Activated T-cell treated with anti-CD3 and anti-CD28 coated beads, Interleukin-2, amount 50 U/mL, for 1 hour (primary cell): ENCODE measurements around the gene C1orf174.

Experiments
- DNase-seq: peaks from one replicate; pipeline ENCODE4 v3.0.0-alpha.2; 2020

The C1orf174 gene

DNA sequence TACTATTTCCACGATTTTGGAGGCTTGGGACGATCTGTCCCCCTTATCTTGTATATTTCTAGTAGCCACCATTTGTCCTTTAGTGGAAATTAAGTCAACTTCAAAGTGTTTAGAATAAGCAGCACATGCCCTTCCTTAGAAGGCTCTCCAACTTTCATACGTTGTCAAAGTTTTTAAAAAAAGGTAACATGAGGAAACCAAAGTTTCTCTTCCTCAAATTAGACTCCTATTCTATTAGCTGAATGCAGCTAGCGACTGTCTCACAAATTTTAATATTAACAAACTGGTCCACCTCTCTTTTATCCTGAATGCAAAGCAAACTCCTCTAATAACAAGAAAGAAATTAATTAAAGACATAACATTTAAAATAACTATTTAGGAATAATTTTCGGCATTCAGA, 6.9 kb downstream of the C1orf174 start:
- no peak for DNase-seq

DNA sequence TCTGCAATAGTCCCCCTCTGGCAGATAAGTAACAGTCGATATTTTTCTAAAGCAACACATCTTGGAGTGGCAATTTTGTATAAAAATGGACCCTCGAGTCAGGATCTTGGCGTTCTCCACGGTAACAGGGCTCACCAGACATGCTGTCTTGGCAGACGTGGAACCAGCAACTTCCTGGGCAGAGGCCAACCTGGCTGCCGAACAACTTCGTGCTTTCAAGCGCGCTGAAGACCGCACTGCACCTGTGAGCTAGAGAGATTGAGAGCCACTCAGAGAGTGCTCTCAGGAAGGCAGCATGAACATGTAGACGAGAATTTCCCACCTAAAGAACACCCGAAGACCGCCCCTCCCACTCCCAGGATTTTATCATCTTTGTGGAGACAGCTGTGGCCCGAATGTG, 7.3 kb downstream of the C1orf174 start:
- no peak for DNase-seq

DNA sequence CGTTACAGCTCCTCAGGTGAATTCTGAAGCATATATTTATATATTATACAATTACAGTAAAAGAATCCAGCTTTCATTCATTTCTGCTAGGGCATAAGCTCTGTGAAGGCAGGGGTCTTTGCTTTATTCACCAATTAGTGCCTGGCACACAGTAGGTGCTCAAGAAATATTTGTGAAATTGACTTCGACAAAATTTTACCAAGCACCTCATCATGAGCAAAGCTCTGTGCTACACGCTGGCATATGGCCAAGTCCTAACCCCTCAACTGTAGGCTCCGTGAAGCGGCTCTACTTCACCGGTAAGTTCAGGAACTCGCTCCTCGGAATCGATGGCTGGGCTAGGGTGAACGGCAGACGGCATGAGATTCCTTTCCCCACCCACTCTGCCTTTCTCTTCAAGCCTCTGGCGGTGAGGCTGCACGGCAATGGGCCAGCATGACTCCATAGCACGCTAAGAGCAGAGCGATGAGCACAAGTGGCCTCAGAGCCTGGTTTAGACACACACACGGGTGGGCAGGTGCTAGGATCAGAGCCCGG, 8.7 kb downstream of the C1orf174 start:
- DNase-seq = no peak

DNA sequence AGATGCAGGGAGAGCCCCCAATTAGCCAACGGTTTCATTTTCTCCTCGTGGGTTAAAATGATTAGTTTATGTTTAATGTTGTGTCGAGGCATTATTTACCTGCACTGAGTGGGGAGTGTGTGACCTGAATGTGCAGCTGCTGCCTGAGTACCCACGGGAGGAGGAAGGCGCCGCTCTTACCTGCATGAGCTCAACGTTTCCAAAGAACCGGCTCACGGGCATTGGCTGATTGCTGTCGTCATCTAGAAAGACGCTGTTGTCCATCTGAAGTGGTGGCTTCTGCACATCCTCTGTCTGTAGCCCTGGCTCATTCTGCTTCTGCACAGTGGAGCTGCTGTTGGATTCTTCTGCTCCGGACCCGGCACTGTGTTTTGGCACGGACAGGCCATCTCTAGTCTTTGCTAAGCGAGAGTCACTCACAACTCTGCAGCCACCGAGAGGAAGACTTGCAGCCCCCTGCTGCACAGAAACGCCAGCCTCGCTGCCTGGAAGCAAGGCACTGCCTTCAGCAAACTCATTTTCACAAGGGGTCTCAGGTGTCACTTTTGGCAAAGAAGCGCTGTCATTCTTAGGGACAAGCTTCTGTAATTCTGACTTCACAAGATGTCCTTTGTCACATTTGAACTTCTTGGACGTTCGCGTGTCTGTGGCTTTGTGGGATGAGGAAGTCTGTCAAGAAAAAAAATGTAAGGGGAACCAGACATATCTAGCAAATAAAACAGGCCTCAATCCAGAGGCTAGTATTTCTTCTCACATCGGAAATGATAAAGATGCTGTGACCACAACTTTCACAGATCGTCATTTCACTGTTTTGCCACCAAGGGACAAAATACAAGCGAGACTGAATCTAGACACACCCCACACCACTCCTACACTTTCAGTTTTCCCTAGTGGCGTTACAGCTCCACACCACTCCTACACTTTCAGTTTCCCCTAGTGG, 9.4 kb downstream of the C1orf174 start:
- DNase-seq = no peak

DNA sequence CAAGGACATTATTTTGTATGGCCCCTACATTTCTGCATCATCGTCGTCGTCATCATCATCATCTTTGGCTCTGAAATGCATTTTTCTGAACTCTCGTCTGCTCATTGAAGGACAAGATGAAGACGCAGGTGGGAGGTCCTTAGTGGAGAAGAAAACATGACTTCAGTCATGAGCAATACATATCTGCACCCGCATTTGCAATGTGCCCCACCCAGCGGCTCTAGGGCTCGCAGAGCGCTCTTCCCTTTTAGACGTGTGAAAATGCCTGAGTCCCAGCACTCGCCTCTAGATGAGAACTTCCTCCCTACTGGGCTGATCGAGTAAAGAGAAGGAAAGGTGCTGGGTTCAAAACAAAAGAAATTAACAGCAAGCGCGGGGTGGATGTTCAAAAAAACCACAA, 10.1 kb downstream of the C1orf174 start:
- no peak for DNase-seq

DNA sequence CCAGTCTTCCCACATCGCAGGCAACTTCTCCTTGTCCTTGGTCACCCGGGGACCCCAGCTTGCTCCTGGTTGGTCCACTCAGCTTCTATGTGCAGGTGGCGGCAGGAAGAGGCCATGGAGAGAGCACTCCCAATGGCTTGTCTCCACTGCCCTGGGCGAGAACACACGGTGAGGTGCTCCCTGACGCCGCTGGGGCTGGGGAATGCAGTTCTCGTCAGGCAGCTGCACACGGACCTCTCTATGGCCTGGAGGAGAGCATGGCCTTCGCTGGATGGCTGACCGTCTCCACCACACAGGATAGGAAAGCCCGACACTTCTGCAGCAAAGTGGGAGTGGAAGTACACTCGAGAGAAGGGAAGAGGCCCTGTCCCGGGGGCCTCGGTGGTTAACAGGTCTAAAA, 11.8 kb downstream of the C1orf174 start:
- DNase-seq = no peak

DNA sequence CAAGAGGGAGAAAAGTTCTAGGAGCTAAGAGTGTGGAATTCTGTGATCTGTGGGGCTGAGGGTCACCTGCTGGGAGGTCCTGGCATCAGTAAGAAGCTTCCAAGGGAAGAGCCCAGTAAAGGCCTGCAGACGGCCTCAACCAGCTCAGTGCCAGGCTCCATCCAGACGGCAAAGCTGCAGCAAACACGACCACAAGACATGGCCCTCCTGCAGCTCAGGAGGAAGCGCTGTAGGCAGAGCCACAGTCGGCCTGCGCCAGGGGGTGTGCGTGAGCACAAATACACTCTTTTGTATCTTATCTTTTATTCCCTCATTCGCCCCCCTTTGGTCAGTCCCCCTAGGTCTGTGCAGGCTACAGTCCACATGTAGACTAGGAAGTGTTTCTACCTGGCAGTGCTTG, 13.4 kb downstream of the C1orf174 start:
- no peak for DNase-seq

DNA sequence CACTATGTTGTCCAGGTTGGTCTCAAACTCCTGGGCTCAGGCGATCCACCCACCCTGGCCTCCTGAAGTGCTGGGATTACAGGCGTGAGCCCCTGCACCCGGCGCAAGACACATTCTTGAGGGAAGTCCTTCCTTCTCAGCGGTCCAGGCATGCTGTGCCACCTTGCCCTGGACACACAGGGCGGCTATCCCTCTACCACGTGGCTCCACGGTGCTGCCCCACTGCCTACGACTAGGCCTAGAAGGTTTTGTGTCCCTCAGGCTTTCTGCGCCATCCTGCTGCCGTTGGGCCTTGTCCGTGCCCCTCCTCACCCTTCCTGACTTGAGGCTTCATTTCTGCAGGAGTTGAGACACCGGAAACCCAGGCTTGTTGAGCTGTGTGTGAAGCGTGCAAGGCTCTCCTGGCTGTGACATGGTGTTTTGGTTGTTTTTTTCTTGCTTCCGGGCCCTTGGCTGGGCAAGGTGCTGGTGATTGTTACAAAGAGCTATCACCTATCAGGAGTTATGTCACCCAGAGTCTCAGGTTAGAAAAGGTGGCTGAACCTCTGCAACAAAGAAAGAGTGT, 13.9 kb downstream of the C1orf174 start:
- DNase-seq = no peak

DNA sequence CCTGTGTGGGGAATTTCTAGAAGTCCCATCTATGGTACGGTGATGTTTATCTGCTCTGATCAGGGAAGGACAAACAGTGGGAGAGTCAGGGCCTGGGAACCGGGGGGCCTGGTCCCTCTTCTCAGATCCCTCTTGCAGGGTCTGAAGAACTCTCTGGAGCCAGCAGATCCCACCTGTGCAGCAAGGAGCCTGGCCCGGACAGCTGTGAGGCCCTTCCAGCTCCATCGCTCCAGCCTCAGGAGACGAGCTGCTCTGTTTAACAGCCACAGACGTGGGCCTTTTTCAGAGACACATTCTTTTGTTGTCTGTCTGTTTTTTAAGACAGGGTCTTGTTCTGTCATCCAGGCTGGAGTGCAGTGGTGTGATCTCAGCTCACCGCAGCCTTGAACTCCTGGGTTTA, 14.5 kb downstream of the C1orf174 start:
- no peak for DNase-seq

DNA sequence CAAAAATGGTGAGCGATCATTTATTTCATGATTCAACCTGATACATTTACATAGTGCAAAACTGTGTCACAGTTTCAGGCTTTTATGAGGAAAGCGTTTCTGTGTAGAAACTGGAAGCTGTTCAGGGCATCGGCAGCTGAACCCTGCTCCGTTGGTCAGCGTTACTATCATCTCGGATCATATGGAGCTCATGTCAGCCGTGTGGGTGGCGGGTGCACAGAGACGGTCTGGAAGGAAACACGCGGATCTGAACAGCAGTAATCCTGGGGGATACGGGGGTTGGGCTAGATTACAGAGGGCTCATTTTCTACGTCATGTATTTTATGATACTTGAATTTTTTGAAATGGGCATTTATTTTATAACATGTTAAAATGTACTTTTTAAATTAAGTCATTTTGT, 15.1 kb downstream of the C1orf174 start:
- DNase-seq = no peak

DNA sequence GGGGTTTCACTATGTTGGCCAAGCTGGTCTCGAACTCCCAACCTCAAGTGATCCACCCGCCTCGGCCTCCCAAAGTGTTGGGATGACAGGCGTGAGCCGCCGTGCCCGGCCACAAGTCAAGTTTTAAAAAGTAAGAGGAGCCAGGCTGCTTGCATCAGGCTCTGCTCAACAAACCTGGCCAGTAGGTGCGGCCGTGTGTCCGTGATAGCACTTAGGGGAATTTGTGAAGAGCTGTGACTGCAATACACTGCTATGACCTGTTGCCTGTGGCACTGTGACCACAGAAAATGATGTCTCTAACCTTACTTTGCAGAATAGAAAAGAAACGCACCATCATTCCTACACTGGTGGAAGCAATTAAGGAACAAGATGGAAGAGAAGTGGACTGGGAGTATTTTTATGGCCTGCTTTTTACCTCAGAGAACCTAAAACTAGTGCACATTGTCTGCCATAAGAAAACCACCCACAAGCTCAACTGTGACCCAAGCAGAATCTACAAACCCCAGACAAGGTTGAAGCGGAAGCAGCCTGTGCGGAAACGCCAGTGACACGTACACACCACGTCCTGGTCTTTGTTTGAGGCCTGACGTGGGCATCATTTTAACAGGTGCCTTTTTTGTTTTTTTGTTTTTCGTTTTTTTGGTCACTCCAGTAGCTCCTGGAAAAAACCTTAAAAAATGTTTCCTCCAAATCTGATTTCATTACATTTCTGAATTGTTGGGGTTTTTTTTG, 16.7 kb downstream of the C1orf174 start:
- no peak for DNase-seq

DNA sequence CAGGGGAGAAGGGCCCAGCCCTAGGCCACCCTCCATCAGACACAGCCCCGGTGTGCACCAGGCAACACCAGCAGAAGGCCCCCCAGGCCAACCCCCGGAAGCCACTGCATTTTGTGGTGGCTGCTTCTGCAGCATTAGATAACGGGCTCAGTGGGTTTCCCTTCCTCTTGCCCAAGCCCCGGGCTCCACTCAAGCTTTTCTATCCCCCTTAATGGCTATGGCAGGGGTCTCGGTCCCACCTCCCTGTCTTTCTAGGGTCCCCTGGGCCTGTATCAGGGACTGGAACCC, 18.9 kb downstream of the C1orf174 start:
- DNase-seq = no peak

DNA sequence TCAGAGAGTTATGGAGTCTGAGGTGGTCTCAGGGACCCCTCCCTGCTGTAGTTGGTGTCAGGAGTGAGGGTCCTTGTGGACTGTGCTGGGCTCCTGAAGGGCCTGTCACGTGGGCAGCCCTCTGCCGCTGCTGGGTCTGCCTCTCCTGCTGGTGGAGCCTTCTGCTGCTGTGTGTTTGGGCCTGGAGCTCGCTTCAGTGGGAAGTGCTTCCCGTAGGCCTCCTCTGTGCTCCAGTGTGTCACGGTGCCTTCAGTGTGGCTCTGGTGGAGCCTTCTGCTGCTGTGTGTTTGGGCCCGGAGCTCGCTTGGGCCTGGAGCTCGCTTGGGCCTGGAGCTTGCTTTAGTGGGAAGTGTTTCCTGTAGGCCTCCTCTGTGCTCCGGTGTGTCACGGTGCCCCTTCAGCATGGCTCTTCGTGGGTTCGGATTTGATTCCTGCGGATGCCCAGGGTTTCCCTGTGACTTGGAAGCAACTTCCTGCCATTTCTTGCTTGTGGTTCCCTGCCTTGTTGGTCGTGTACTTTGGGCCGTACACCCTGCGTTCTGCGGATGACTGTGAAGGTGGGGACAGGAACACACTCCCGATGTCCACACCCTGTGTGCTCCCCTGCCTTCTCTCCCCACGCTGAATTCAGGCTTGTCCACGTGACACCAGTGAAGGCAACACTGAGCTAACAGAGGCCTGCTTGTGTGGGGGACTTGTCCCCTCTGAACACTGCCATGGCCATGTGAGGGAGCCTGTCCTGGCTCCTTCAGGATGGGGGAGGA, 19.5 kb downstream of the C1orf174 start:
- no peak for DNase-seq

DNA sequence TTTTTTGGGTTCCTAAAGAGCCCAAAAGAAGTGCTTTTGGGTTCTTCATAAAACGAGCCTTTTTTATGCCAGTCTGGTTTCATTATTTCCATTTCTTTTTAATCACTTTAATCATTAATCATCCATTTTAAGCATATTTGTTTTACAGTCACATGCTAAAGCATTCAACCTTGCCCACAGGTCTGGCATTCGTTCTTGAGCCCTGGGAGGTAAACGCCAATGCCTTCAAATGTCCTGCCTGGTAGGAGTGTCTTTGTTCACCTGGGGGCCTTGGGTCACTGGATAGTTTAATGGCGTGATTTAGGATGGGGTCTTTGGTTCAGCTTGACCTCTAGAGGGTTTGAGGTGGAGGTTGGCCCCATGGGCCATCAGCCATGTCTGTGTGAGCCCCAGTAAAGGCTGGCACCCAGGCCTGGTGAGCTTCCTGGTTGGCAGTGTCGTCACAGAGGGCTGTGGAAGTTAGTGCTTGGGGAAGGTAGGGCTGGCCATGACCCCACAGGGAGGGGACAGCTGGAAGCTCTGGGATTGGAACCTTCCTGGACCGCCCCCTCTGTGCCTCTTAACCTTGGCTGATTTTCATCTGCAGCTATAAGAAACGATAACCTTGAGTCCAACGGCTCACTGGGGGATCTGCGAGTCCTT, 20.2 kb downstream of the C1orf174 start:
- no peak for DNase-seq

DNA sequence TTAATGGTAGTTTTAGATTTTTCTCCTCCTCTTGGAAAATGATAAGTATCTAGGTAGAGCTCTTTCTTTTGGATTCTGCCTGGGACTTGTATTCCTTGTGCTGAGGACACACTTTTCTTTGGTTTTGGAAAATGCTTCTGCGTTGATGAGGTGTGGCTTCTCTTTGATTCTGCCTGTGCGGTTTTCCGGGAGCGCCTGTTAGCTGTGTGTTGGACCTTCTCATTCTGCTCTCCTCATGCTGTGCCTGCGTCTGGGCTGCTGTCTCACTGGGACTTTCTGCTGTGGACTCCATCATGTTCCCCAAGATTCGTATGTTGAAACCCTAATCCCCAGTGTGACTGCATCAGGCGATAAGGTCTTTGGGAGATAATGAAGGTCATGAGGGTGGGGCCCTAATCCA, 21.0 kb downstream of the C1orf174 start:
- DNase-seq = no peak

DNA sequence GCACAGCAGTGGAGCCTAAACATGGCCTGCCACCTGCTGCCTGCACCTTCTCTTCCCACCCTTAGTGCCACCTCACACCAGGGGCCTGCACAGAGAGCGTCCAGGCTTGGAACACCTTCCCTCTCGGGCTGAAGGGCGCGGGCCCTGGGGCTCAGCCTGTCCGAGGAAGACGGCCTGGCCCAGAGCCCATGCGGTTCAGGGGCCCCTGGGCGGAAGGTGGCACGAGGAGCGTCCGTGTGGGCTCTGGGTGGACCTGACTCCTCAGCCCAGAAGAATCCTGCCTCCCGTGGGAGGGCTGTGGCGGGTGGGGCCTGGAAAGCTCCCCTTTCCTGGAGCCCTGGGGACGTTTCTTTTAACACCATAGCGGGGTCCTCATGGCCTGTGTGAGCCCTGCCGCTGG, 23.4 kb downstream of the C1orf174 start:
- DNase-seq = no peak

DNA sequence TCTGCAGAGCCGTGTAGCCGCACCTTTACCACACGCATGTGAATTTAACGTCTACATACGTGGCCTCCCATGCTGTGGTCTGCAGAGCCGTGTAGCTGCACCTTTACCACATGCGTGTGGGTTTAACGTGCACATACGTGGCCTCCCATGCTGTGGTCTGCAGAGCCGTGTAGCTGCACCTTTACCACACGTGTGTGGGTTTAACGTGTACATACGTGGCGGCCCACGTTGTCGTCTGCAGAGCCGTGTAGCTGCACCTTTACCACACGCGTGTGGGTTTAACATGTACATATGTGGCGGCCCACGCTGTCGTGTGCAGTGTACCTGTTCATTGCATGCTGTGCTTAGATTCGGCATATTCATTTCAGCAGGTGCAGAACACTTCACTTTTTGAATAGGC, 25.3 kb downstream of the C1orf174 start:
- no peak for DNase-seq

DNA sequence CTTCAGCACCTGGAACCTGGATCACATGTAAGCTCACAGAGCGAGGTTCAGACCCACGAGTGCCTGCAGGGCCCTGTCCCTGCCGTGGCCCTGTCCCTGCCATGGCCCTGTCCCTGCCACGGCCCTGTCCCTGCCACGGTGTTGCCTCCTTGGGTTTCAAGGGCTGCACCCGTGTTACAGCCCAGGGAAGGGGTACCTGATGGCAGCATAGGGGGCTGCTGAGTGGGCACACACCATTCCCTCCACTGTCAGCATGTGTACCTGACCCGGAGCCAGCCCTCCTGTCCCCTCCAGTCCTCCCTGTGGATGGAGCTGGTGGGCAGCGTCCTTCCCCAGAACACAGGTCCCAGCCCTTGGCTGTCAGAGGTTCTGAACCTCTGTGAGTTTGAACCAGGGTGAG, 27.5 kb downstream of the C1orf174 start:
- DNase-seq = no peak

DNA sequence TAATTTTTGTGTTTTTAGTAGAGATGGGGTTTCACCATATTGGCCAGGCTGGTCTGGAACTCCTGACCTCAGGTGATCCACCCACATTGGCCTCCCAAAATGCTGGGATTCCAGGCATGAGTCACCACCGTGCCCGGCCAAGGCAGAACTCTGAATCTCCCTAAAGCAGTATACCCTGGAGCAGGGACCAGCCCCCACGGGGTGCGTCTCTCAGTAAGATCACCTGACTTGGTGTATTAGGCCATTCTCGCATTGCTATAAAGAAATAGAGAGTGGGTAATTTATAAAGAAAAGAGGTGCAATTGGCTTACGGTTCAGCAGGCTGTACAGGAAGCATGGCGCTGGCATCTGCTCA, 28.6 kb downstream of the C1orf174 start:
- no peak for DNase-seq

DNA sequence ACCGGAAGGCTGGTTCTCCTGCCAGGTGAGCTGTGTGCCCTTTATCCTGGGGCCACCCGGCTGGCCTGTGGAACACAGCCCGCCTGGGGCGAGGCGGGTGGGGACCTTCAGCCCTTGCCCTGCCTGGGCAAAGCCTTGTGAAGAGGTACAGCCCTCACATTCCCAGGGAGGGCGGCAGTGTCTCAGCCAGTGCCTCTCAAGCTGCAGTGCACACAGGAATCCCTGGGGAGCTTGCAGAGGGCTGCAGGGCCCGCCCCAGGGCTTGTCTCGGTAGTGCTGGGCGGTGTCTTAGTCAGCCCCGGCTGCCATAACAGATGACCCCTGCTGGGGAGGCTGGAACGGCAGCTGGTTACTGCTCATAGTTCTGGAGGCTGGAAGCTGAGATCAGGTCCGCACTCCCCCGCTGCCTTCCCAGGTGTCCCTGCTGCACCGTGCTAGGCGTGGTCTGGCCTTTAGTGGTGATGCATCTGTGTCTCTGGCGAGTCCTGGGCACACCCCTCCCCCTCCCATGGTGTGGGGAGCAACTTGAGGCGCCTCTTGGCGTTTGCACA, 30.2 kb downstream of the C1orf174 start:
- DNase-seq = no peak

DNA sequence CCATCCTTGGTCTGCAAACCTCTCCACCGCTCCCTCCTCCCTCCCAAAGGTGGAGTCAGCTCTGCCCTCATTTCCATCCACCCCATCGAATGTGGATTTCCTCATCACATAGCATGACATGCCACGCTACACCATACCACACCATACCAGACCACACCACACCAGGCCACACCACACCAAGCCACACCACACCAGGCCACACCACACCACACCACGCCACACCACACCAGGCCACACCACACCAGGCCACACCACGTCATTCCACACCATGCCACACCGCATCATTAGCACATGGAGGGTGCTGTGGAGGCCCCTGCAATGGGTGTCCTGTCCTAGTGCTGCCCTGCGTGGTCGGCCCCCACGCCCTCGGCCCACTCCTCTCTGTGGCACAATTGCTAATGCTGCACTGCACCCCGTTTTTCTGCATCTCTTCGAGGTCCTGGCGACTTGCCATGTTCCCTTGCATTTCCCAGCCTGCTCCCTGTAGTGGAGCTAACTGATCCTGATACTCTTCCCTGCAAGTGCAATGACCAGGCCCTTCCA, 31.5 kb downstream of the C1orf174 start:
- DNase-seq = no peak

DNA sequence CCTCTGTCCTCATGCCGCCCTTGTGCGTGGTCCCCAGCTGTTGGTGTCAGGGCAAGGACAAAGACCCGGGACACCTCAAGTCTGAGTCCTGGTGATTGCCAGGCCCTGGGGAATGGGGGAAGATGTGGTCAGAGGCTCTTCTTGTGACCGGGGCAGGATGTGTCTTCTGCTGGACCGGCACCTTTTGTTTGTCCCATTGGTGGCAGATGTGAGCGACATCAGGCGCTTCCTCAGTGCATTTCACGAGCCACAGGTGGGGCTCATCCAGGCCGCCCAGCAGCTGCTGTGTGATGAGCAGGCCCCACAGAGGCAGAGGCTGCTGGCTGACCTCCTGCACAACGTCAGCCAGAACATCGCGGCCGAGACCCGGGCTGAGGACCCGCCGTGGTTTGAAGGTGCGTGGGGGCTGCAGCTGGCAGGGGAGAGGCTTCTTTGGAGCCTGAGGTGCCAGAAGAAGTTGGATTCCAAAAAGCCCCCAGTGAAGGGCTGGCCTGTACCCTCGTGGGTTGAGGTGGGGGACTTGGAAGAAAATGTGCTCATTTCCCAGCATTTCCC, 34.4 kb downstream of the C1orf174 start:
- DNase-seq = no peak
